BJ (cell line): Measurements from ENCODE around the gene AIP. TPM values are rescaled to one million over a fixed set of nuclear protein-coding genes. Genes with fewer than 3 reads are reported as not detected.
"Not testable (repeated sequence)": the region's sequence is repeated elsewhere in the genome, so short reads cannot be mapped to it uniquely, and the experiment has no call there.

Experiments
- CTCF ChIA-PET: fragments of 350-600 bp; formaldehyde crosslinking; extraction: SDS; loops from one replicate; lab custom pipeline; 2021; ENCODE audit warnings: antibody characterized with exemption, inconsistent platforms; lab: Yijun Ruan, JAX
- POLR2A ChIA-PET: fragments of 300-600 bp; sonication (Branson Sonifier 250); formaldehyde crosslinking; extraction: SDS; loops from one replicate; lab custom pipeline; 2021; ENCODE audit warnings: antibody characterized with exemption; lab: Charles Lee
- DNase-seq: peaks from one replicate; pipeline ENCODE4 v3.0.0-alpha.2; 2011; ENCODE audit warnings: low read depth
- H3K27me3 ChIP-seq: 2 replicates; pipeline ENCODE4 v1.6.0; 2011; ENCODE audit warnings: low read length; ENCODE audit not compliant: control insufficient read depth, insufficient read depth
- H3K36me3 ChIP-seq: 2 replicates; pipeline ENCODE4 v1.5.1; 2011; ENCODE audit warnings: low read length; ENCODE audit not compliant: control insufficient read depth, insufficient read depth
- H3K4me3 ChIP-seq: 2 replicates; pipeline ENCODE4 v1.5.1; 2011; ENCODE audit warnings: low read depth, mild to moderate bottlenecking, control low read depth, low read length
- polyA plus RNA-seq: library from polyadenylated mRNA; depleted of rRNA; stranded (reverse); fragments of >200 nt; gene quantifications from 2 replicates; pipeline ENCODE4 v1.2.3, GENCODE V29; 2011
- TF ChIP-seq, protein P1 (sequence below): IDR thresholded peaks from 2 replicates; pipeline ENCODE4 v1.5.1; 2011; ENCODE audit warnings: low read depth, mild to moderate bottlenecking, control low read depth, inconsistent platforms, low read length, moderate library complexity; ENCODE audit not compliant: insufficient read depth

AIP gene
- polyA plus RNA-seq, 1 experiment: 133 TPM

DNA sequence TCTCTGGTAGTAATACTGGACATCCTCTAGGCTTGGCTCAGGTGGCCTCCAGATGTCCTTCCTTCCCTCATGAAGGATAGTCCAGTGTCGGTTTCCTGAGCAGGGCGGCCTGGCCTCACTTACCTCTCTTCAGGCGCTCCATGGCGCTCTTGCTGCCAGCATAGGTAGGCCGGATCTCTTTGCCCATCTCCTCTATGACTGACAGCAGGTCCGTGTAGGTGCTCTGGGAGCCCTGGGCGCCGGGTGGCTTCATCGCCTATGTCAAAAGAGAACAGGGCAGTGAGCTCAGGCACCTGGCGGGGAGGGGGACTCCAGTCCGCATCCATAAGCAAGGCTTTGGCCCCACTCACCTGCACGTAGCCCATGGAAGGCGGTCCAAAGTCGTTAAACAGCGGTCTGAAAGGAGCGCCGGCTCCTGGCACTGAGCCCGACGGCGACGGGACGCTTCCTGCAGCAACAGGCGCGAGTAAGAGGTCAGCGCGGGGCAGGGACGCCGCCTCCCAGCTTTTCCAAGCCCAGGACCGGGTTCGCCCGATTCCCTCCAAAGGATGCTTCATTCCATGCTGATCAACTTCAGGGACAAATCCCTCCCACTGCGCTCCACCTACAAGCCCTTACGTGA lies 24.5 kb downstream of the AIP start:
- TF ChIP-seq, protein P1, sequence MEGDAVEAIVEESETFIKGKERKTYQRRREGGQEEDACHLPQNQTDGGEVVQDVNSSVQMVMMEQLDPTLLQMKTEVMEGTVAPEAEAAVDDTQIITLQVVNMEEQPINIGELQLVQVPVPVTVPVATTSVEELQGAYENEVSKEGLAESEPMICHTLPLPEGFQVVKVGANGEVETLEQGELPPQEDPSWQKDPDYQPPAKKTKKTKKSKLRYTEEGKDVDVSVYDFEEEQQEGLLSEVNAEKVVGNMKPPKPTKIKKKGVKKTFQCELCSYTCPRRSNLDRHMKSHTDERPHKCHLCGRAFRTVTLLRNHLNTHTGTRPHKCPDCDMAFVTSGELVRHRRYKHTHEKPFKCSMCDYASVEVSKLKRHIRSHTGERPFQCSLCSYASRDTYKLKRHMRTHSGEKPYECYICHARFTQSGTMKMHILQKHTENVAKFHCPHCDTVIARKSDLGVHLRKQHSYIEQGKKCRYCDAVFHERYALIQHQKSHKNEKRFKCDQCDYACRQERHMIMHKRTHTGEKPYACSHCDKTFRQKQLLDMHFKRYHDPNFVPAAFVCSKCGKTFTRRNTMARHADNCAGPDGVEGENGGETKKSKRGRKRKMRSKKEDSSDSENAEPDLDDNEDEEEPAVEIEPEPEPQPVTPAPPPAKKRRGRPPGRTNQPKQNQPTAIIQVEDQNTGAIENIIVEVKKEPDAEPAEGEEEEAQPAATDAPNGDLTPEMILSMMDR: no peak
- Histone ChIP-seq H3K27me3 (peaks cover 1% of the 10 kb centered on the region; the same call in 1 of the 2 replicates), H3K36me3 (no peaks in the 10 kb centered on the region), H3K4me3 (peak overlapping the region; percentile 74)
- POLR2A ChIA-PET: no interaction called here
- CTCF ChIA-PET: interaction anchor here (0.7 to 0.8 kb wide), 2 partner anchors 15 to 161 kb away, joined by 3 read pairs; no protein-coding TSS in a partner anchor
- DNase-seq: no peak

DNA sequence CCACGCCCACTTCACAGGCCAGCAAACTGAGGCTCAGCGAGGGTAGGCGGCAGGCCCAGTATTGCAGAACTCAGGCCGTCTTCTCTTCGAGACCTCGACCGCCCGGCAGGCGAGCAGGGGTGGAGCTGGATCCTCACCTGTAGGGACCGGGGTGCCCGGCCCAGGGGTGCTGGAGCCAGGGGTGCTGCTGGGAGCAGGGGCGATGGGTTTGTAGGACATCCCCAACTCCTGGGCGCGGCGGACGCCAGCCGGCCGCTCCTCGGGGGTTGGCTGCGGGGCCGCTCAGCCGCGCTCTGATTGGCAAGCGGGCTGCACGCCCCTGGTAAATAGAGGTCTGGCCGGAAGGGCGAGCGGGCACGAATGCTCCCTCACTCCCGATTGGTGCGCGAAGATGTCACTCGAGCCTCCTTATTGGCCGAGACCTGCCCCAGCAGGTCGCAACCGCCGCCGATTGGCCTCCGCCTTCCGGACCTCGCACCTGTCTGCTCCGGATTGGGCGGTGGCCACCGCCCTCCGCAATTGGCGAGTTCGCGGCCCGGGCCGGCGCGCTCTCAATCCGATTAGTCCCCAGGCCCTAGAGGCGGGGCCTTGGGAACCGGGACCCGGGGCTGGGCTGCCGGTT lies 25.1 kb downstream of the AIP start, which contains the start of gene CDK2AP2:
TSS of gene CDK2AP2 (minus strand) at position 299 of the 622 bp plus-strand sequence. CDS start at position 219, 80 bp downstream.
- Histone ChIP-seq H3K4me3 (peak within 1 kb of the TSS; percentile 74), H3K27me3 (peaks cover 1% of the 10 kb centered on the region; the same call in 1 of the 2 replicates), H3K36me3 (no peaks in the 10 kb centered on the region)
- ChIA-PET POLR2A (no interaction called here), CTCF (interaction anchor here (0.7 to 0.8 kb wide), 2 partner anchors 15 to 161 kb away, joined by 3 read pairs; no protein-coding TSS in a partner anchor)
- peak; percentile 96 for DNase-seq
- TF ChIP-seq, protein P1: no peak

DNA sequence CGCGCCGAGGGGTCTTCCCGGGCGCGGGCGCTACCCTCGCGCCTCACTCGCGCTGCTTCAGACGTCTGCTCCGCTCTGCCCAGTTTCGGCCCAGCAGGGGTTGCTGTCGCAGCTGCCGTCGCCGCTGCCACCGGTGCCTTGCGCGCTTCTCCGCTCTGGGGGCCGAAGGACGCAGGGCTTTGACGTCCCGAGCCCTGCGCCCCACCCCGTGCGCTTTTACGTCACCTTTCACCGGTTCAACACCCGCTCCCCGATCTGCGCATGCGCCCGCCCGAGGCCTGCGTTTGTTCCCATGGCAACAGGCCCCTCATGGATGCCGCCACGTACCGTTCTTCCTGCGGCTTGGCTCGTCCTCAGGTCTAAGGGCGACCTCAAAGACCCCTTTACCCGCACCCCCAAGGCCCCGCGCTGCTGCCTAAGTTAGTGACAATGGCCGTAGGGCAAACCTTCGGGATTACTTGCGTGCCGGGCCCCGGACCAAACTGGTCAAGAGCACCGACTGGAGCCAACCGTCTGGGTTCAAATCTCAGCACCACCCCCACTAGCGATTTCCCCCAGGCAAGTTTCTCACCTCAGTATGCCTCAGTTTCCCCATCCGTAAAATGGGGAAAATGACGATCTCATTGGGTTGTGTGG lies 25.8 kb downstream of the AIP start:
- POLR2A ChIA-PET: no interaction called here
- no peaks in the 10 kb centered on the region for H3K36me3 ChIP-seq
- CTCF ChIA-PET: no interaction called here

DNA sequence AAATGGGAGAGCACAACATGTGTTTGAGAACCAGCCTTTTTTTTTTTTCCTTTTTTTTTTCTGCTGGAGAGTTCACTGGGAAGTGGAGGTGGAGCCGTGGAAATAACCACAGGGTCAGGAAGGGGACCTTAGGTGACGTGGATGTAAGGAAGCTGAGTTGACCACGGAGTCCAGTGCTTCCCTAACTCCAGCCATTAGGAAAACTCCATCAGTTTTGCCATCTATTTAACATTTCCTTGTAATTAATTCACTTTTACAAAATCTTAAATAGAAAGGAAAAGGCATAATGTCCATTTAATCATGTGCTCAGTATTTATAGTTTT lies 27.2 kb downstream of the AIP start:
- Histone ChIP-seq H3K27me3 (peaks cover 1% of the 10 kb centered on the region; the same call in 1 of the 2 replicates), H3K36me3 (no peaks in the 10 kb centered on the region), H3K4me3 (no peak overlapping the region)
- POLR2A ChIA-PET: interaction anchor here (0.8 kb wide), 1 partner anchor 886 kb away, joined by 5 read pairs; no protein-coding TSS in a partner anchor
- DNase-seq: no peak
- CTCF ChIA-PET: no interaction called here
- TF ChIP-seq, protein P1: no peak

More for the DNA sequence above, 25.8 kb downstream of the AIP start:
- H3K4me3 ChIP-seq: peak overlapping the region; percentile 74
- DNase-seq: peak; percentile 58
- TF ChIP-seq, protein P1: no peak
- peaks cover 1% of the 10 kb centered on the region; the same call in 1 of the 2 replicates for H3K27me3 ChIP-seq

DNA sequence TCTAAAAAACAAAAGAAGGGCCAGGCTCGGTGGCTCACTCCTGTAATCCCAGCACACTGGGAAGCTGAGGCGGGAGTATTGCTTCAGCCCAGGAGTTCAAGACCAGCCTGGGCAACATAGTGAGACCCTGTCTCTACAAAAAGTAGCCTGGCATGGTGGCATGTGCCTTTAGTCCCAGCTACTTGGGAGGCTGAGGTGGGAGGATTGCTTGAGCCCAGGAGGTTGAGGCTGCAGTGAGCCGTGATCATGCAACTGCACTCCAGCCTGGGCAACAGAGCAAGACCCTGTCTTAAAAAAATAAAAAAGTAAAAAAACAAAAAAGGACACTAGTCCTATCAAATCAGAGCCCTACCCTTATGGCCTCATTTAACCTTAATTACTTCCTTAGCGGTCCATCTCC lies 28.7 kb downstream of the AIP start:
- DNase-seq, H3K4me3 ChIP-seq, H3K36me3 ChIP-seq, CTCF ChIA-PET, POLR2A ChIA-PET, H3K27me3 ChIP-seq: not testable (repeated sequence)
